Ovary (tissue), 3 donors: ENCODE data around the gene NCAM1.

Source experiments
- POLR2A ChIP-seq: fragments of 450-650 bp; IDR thresholded peaks from one replicate; pipeline ENCODE4 v1.6.1; 2017; ENCODE audit warnings: antibody characterized with exemption, mild to moderate bottlenecking, moderate library complexity
- TF ChIP-seq, protein P1 (sequence below), 3 donors: fragments of 450-650 bp in 2 of 3; fragments of 200-600 bp in 1 of 3; IDR thresholded peaks; one replicate each; pipeline versions ENCODE4 v1.5.1 to v1.8.0; 2016 to 2022; ENCODE audit warnings: antibody characterized with exemption in 3 of 3, mild to moderate bottlenecking in 1 of 3
- donor health status: DM: no; HTN: no; CAD: no.

- TF ChIP-seq, protein P1, sequence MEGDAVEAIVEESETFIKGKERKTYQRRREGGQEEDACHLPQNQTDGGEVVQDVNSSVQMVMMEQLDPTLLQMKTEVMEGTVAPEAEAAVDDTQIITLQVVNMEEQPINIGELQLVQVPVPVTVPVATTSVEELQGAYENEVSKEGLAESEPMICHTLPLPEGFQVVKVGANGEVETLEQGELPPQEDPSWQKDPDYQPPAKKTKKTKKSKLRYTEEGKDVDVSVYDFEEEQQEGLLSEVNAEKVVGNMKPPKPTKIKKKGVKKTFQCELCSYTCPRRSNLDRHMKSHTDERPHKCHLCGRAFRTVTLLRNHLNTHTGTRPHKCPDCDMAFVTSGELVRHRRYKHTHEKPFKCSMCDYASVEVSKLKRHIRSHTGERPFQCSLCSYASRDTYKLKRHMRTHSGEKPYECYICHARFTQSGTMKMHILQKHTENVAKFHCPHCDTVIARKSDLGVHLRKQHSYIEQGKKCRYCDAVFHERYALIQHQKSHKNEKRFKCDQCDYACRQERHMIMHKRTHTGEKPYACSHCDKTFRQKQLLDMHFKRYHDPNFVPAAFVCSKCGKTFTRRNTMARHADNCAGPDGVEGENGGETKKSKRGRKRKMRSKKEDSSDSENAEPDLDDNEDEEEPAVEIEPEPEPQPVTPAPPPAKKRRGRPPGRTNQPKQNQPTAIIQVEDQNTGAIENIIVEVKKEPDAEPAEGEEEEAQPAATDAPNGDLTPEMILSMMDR (IDR thresholded peaks at IDR 0.05): no peak
- TF ChIP-seq POLR2A: no peak
Observed at GRCh38 chr11:113193016-113193415, 231.8 kb downstream of the NCAM1 start.
